BE2C (cell line): ENCODE results near the gene DCAF15.
A peak's percentile ranks its signal among the peaks of the same experiment; 100 is the strongest.

Experiments used
- DNase-seq: peaks from one replicate; pipeline ENCODE4 v3.0.0-alpha.2; 2020
- H3K27me3 ChIP-seq: fragments of 250-450 bp; sonication (Bioruptor Pico); 2 replicates; pipeline ENCODE4 v1.5.1; 2020; ENCODE audit warnings: mild to moderate bottlenecking
- H3K36me3 ChIP-seq: fragments of 250-450 bp; sonication (Bioruptor Pico); 2 replicates; pipeline ENCODE4 v1.5.1; 2020; ENCODE audit warnings: mild to moderate bottlenecking
- H3K4me1 ChIP-seq: fragments of 250-450 bp; sonication (Bioruptor Pico); 2 replicates; pipeline ENCODE4 v1.5.1; 2020
- H3K4me3 ChIP-seq: 2 replicates; pipeline ENCODE4 v1.5.1; 2011; ENCODE audit warnings: low read depth, low read length
- H3K9me3 ChIP-seq: fragments of 250-450 bp; sonication (Bioruptor Pico); 2 replicates; pipeline ENCODE4 v1.5.1; 2020
- TF ChIP-seq, protein P1 (sequence below): IDR thresholded peaks from 2 replicates; pipeline ENCODE4 v1.5.1; 2012; ENCODE audit warnings: mild to moderate bottlenecking, low read depth, low read length

DCAF15 gene

DNA sequence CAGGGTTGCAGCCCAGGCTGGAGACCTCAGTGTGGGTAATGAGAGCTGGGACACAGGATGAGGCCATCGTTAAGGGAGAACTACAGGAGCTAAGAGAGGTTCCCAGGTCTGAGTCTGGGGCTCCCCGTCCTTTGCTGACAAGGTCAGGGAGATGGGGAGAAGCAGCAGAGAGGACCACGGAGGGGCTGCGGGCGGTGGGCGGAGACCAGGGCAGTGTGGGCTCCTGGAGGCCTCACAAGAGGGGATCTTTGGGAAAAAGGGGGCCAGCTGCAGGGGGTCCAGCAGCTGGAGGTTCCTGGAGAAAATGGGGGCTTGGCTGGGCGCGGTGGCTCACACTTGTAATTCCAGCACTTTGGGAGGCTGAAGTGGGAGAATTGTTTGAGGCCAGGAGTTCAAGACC lies 37.8 kb downstream of the DCAF15 start:
- TF ChIP-seq, protein P1, sequence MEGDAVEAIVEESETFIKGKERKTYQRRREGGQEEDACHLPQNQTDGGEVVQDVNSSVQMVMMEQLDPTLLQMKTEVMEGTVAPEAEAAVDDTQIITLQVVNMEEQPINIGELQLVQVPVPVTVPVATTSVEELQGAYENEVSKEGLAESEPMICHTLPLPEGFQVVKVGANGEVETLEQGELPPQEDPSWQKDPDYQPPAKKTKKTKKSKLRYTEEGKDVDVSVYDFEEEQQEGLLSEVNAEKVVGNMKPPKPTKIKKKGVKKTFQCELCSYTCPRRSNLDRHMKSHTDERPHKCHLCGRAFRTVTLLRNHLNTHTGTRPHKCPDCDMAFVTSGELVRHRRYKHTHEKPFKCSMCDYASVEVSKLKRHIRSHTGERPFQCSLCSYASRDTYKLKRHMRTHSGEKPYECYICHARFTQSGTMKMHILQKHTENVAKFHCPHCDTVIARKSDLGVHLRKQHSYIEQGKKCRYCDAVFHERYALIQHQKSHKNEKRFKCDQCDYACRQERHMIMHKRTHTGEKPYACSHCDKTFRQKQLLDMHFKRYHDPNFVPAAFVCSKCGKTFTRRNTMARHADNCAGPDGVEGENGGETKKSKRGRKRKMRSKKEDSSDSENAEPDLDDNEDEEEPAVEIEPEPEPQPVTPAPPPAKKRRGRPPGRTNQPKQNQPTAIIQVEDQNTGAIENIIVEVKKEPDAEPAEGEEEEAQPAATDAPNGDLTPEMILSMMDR: no peak
- peaks cover 6% of the 10 kb centered on the region; the same call in 1 of the 2 replicates for H3K36me3 ChIP-seq

DNA sequence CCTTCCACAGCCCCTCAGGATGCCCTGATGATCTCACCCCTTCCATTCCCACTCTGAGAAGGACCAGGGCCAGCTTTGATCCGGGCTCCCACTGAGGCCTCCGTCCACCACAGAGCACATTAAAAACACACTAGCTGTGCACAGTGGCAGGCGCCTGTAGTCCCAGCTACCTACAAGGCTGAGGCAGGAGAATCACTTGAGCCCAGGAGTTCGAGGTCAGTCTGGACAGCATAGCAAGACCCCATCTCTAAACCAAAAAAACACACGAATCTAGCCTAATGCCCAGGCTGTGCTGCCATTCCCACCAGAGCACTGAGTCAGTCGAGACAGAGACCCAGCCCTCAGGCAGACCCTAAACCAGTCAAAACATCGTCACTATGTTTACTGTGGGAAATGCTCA lies 39.7 kb downstream of the DCAF15 start:
- DNase-seq: no peak
- no peaks in the 10 kb centered on the region for H3K9me3 ChIP-seq
- peaks cover 6% of the 10 kb centered on the region; the same call in 1 of the 2 replicates for H3K36me3 ChIP-seq
- TF ChIP-seq, protein P1: no peak
- no peak overlapping the region for H3K4me3 ChIP-seq
- H3K4me1 ChIP-seq: peaks cover 16% of the 10 kb centered on the region
- H3K27me3 ChIP-seq: no peaks in the 10 kb centered on the region

More for the DNA sequence above, 37.8 kb downstream of the DCAF15 start:
- H3K4me3 ChIP-seq: no peak overlapping the region
- no peaks in the 10 kb centered on the region for H3K9me3 ChIP-seq
- peaks cover 32% of the 10 kb centered on the region for H3K4me1 ChIP-seq
- H3K27me3 ChIP-seq: no peaks in the 10 kb centered on the region
- DNase-seq: no peak

GRCh38 chr19:13993590-13994300 lies 41.4 kb downstream of the DCAF15 start:
- TF ChIP-seq, protein P1: no peak
- DNase-seq: peak; percentile 63
- Histone ChIP-seq H3K36me3 (peaks cover 6% of the 10 kb centered on the region; the same call in 1 of the 2 replicates), H3K4me3 (peak overlapping the region; percentile 46), H3K4me1 (peaks cover 9% of the 10 kb centered on the region), H3K9me3 (no peaks in the 10 kb centered on the region), H3K27me3 (no peaks in the 10 kb centered on the region)

- Histone ChIP-seq H3K36me3 (peaks cover 8% of the 10 kb centered on the region), H3K4me1 (peaks cover 9% of the 10 kb centered on the region), H3K9me3 (no peaks in the 10 kb centered on the region), H3K27me3 (no peaks in the 10 kb centered on the region), H3K4me3 (no peak overlapping the region)
- TF ChIP-seq, protein P1: no peak
- DNase-seq: no peak
Measured at GRCh38 chr19:13995017-13995728, 42.9 kb downstream of the DCAF15 start.

DNA sequence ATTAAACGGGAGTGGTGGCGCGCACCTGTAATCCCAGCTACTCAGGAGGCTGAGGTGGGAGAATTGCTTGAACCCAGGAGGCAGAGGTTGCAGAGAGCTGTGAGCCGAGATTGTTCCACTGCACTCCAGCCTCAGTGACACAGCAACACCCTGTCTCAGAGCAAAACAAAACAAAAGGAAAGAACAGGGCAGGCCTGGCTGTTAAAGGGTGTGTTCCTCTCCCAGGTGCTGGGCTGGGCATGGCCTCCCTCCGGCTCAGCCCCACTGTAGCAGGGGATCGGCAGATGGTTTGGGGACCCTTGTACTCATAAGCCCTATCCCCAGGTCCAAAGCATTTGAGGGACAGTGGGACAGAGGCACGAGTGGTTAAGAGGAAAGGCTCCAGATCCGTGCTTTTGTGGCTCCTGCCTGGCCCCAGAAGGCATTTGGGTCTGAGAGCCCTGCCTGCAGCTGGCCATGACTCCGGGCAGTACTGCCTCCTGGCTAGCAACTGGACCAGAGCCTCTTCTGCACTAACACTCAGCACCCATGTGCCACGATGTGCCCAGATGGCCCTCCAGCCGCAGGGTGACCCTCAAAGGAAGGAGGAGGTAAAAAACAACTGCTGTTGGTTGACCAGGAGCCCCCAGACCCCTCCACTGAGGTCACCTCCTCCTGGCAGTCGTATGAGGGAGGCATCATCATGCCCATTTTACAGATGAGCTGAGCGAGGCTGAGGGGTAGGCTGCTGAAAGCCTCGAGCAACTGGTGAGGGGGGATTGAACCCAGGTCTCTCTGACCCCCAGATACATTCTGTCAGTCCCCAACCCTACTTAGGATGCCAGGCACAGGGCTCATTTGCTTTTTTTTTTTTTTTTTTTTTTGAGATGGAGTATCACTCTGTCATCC lies 43.8 kb downstream of the DCAF15 start:
- Histone ChIP-seq H3K9me3 (no peaks in the 10 kb centered on the region), H3K27me3 (no peaks in the 10 kb centered on the region), H3K4me3 (no peak overlapping the region), H3K4me1 (peaks cover 9% of the 10 kb centered on the region), H3K36me3 (peaks cover 8% of the 10 kb centered on the region)
- DNase-seq: no peak
- TF ChIP-seq, protein P1: no peak
